Activated B cell treated with CpG ODN at 0.5 μM for 24 hours (primary cell): Measurements from ENCODE around the gene ROPN1. TPM values are rescaled to one million over a fixed set of nuclear protein-coding genes. Genes with fewer than 3 reads are reported as not detected.

Experiments
- ATAC-seq: fragments of 200-7000 bp; cut with Tn5 transposase; one replicate; pipeline ENCODE4 v1.10.0; 2021; ENCODE audit warnings: low read depth, mild to moderate bottlenecking, moderate library complexity
- CTCF ChIA-PET: fragments of 350-600 bp; sonication (Branson Sonifier 250); formaldehyde crosslinking; loops from one replicate; lab custom pipeline; 2021; ENCODE audit warnings: antibody characterized with exemption; lab: Charles Lee
- POLR2A ChIA-PET: fragments of 350-600 bp; sonication (Branson Sonifier 250); formaldehyde crosslinking; loops from one replicate; lab custom pipeline; 2021; ENCODE audit warnings: antibody characterized with exemption; lab: Charles Lee
- DNase-seq: peaks from one replicate; pipeline ENCODE4 v3.0.0; 2022
- H3K27ac Mint-ChIP-seq: one replicate; pipeline ENCODE4 v1.8.0; 2020; ENCODE audit warnings: mixed read lengths
- H3K27me3 Mint-ChIP-seq: one replicate; pipeline ENCODE4 v1.8.0; 2021; ENCODE audit warnings: mixed read lengths
- H3K36me3 Mint-ChIP-seq: one replicate; pipeline ENCODE4 v1.8.0; 2021; ENCODE audit warnings: low read depth, mixed read lengths
- H3K4me1 Mint-ChIP-seq: one replicate; pipeline ENCODE4 v1.8.0; 2021; ENCODE audit warnings: mixed read lengths
- H3K4me3 Mint-ChIP-seq: one replicate; pipeline ENCODE4 v1.8.0; 2020; ENCODE audit warnings: mild to moderate bottlenecking, mixed read lengths
- H3K9me3 Mint-ChIP-seq: one replicate; pipeline ENCODE4 v1.8.0; 2020; ENCODE audit warnings: mixed read lengths
- intact Hi-C: fragments of 100-400 bp; cut with micrococcal nuclease; formaldehyde crosslinking; loops from one replicate; pipeline ENCODE4 v1.15.1; 2024
- total RNA-seq: library from RNA; stranded (reverse); gene quantifications from 2 replicates; pipeline ENCODE4 v1.2.3, GENCODE V29; 2022
- TF ChIP-seq, protein P1 (sequence below): fragments of 200-600 bp; IDR thresholded peaks from one replicate; pipeline ENCODE4 v1.8.0; 2022; ENCODE audit warnings: antibody characterized with exemption, mild to moderate bottlenecking

The ROPN1 gene
- total RNA-seq, 1 donor from 2014 or later, result not detected

DNA sequence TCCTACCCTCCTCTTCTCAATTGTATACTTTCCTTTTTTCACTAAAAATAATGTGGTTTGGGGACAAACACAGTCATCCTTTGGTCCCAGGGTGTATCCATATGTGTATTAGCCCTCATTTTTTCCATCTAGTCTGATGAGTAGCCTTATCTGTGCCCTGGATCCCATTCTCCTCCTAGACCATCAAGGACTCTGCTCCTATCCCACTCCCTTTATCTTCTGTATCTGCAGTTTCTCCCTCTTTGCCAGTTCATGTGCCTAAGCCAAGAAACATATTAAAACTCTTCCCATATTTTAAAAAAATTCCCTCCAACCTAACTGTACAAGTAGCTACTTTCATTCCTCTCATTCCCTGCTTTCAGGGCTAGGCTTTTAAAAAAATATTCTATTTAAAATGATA lies 56.1 kb downstream of the ROPN1 start:
- H3K36me3 Mint-ChIP-seq, result peaks cover 41% of the 10 kb centered on the region

DNA sequence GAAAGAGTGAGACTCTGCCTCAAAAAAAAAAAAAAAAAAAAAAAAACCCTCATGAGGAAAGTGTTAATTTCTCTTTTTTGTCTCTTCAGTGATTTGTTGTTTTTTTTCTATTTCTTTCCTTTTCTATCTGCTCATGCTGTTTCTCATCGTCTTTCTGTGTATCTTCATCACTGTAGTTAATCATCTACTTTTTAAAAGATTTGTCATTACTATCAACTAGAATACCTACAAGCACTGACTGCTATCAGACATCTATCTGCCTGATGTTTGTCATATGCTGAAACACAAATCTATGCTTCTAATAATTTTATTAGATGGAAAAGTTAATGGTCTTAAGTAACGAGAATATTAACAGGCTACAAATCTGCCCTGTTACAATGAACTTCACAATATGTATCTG lies 57.7 kb downstream of the ROPN1 start:
- Mint-ChIP-seq H3K9me3 (no peaks in the 10 kb centered on the region), H3K36me3 (peaks cover 40% of the 10 kb centered on the region), H3K27ac (no peak overlapping the region), H3K4me1 (no peaks in the 10 kb centered on the region), H3K27me3 (no peaks in the 10 kb centered on the region), H3K4me3 (no peak overlapping the region)
- DNase-seq (no peak), ATAC-seq (no peak)
- ChIA-PET POLR2A (no interaction called here), CTCF (no interaction called here)
- intact Hi-C loops, result no loop called here
- TF ChIP-seq, protein P1, sequence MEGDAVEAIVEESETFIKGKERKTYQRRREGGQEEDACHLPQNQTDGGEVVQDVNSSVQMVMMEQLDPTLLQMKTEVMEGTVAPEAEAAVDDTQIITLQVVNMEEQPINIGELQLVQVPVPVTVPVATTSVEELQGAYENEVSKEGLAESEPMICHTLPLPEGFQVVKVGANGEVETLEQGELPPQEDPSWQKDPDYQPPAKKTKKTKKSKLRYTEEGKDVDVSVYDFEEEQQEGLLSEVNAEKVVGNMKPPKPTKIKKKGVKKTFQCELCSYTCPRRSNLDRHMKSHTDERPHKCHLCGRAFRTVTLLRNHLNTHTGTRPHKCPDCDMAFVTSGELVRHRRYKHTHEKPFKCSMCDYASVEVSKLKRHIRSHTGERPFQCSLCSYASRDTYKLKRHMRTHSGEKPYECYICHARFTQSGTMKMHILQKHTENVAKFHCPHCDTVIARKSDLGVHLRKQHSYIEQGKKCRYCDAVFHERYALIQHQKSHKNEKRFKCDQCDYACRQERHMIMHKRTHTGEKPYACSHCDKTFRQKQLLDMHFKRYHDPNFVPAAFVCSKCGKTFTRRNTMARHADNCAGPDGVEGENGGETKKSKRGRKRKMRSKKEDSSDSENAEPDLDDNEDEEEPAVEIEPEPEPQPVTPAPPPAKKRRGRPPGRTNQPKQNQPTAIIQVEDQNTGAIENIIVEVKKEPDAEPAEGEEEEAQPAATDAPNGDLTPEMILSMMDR, result no peak

More for the DNA sequence above, 56.1 kb downstream of the ROPN1 start:
- no peaks in the 10 kb centered on the region for H3K4me1 Mint-ChIP-seq
- no peak overlapping the region for H3K4me3 Mint-ChIP-seq
- TF ChIP-seq, protein P1, result no peak
- H3K9me3 Mint-ChIP-seq, result no peaks in the 10 kb centered on the region
- intact Hi-C loops, result no loop called here
- ATAC-seq (no peak), DNase-seq (no peak)
- no peaks in the 10 kb centered on the region for H3K27me3 Mint-ChIP-seq
- ChIA-PET POLR2A (no interaction called here), CTCF (interaction anchor here (0.6 kb wide), 1 partner anchor 1573 kb away, joined by 4 read pairs; no protein-coding TSS in a partner anchor)
- no peak overlapping the region for H3K27ac Mint-ChIP-seq

DNA sequence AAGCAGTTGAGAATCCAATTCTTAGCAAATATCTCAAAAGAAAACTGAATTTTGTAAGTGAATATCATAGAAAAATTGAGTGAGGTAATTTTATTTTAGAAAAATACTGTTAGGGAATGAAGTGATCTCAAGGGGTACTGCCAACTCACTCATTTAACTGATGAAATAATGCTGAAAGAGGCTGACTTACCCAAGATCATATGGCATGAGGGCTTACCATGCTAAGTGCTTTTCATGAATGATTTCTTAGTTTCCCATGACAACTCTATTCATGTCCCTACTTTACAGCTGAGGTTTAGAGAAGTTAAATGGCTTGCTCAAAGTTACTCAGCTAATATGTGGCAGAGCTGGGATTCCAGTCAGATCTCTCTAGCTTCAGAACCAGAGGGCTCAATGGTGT lies 61.5 kb downstream of the ROPN1 start:
- TF ChIP-seq, protein P1, result no peak
- H3K4me3 Mint-ChIP-seq, result no peak overlapping the region
- no peaks in the 10 kb centered on the region for H3K4me1 Mint-ChIP-seq
- H3K27ac Mint-ChIP-seq, result no peak overlapping the region
- H3K9me3 Mint-ChIP-seq, result no peaks in the 10 kb centered on the region
- intact Hi-C loops, result no loop called here
- POLR2A ChIA-PET, result no interaction called here
- CTCF ChIA-PET, result no interaction called here
- DNase-seq (no peak), ATAC-seq (no peak)
- H3K36me3 Mint-ChIP-seq, result peaks cover 34% of the 10 kb centered on the region
- no peaks in the 10 kb centered on the region for H3K27me3 Mint-ChIP-seq

DNA sequence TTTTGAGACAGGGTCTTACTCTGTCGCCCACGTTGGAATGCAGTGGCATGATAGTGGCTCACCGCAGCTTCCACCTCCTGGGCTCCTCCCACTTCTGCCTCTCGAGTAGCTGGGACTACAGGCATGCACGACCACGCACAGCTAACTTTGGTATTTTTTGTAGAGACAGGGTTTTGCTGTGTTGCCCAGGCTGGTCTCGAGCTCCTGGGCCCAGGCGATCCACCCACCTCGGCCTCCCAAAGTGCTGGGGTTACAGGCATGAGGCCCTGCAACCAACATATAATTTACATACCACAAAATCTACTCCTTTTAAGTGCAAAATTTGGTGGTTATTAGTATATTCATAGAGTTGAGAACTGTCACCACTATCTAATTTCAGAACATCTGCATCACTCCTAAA lies 62.6 kb downstream of the ROPN1 start:
- Mint-ChIP-seq H3K4me1 (no peaks in the 10 kb centered on the region), H3K27ac (no peak overlapping the region), H3K4me3 (no peak overlapping the region), H3K27me3 (no peaks in the 10 kb centered on the region), H3K36me3 (peaks cover 42% of the 10 kb centered on the region), H3K9me3 (peaks cover 3% of the 10 kb centered on the region)
- CTCF ChIA-PET, result no interaction called here
- DNase-seq, result no peak
- POLR2A ChIA-PET, result no interaction called here
- ATAC-seq, result no peak
- intact Hi-C loops, result no loop called here
- TF ChIP-seq, protein P1, result no peak

DNA sequence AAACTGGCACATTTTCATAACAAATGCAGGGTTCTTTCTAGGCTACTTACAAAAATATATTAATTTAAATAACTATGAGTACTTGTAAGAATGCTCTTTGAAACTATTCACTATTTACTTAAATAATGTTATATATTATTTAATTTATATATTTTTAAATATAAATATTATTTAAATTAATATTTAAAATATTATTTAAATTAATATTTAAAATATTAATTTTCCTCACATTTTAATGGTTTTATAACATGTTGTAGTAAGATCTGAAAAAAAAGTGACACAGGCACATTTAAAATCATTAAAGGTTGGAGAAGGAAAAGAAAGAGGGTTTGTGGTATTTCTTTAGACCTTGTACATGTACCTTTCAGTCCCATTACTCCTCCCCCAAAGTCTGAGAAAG lies 65.5 kb downstream of the ROPN1 start:
- Mint-ChIP-seq H3K27ac (no peak overlapping the region), H3K4me3 (no peak overlapping the region), H3K36me3 (peaks cover 49% of the 10 kb centered on the region), H3K27me3 (no peaks in the 10 kb centered on the region), H3K9me3 (peaks cover 22% of the 10 kb centered on the region), H3K4me1 (no peaks in the 10 kb centered on the region)
- DNase-seq, result no peak
- ATAC-seq, result no peak
- intact Hi-C loops, result no loop called here
- POLR2A ChIA-PET, result no interaction called here
- TF ChIP-seq, protein P1, result no peak
- CTCF ChIA-PET, result no interaction called here
